ENCODE data around the gene GPR119.

Gene GPR119

DNA sequence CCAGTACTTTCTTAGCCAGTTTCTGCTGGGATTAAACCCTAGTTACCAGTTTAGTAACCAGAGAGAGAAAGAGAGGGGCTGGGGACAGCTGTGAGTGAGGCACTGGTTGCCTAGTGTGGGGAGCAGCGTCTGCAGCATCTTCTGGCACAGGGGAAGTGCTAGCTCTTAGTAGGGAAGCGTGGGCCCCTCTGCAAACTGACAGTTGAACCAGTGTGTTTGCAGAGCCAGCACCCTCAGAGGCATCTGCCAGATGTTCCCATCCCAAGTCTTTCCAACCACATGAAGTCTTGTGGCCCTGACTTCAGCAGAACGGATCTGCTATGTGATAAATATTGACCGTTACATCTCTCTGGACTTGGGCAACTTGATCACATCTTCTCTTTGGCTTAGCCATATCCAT is 31.3 kb upstream of the GPR119 start:
- DNase-seq (ENCODE audit: low read depth) = no peak
- H3K4me3 ChIP-seq (ENCODE audit: low read depth, low read length) = no peak overlapping the region
- TF ChIP-seq, protein P1, sequence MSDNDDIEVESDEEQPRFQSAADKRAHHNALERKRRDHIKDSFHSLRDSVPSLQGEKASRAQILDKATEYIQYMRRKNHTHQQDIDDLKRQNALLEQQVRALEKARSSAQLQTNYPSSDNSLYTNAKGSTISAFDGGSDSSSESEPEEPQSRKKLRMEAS (IDR thresholded peaks at IDR 0.05; ENCODE audit: low read depth, low read length) = no peak
- TF ChIP-seq, protein P2, sequence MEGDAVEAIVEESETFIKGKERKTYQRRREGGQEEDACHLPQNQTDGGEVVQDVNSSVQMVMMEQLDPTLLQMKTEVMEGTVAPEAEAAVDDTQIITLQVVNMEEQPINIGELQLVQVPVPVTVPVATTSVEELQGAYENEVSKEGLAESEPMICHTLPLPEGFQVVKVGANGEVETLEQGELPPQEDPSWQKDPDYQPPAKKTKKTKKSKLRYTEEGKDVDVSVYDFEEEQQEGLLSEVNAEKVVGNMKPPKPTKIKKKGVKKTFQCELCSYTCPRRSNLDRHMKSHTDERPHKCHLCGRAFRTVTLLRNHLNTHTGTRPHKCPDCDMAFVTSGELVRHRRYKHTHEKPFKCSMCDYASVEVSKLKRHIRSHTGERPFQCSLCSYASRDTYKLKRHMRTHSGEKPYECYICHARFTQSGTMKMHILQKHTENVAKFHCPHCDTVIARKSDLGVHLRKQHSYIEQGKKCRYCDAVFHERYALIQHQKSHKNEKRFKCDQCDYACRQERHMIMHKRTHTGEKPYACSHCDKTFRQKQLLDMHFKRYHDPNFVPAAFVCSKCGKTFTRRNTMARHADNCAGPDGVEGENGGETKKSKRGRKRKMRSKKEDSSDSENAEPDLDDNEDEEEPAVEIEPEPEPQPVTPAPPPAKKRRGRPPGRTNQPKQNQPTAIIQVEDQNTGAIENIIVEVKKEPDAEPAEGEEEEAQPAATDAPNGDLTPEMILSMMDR (IDR thresholded peaks at IDR 0.05; ENCODE audit: low read depth, low read length) = no peak
- TF ChIP-seq MYC (IDR thresholded peaks at IDR 0.05; ENCODE audit: low read depth, low read length) = no peak
- no peak for TF ChIP-seq POLR2A (IDR thresholded peaks at IDR 0.05; ENCODE audit: extremely low read depth, insufficient read length)

DNA sequence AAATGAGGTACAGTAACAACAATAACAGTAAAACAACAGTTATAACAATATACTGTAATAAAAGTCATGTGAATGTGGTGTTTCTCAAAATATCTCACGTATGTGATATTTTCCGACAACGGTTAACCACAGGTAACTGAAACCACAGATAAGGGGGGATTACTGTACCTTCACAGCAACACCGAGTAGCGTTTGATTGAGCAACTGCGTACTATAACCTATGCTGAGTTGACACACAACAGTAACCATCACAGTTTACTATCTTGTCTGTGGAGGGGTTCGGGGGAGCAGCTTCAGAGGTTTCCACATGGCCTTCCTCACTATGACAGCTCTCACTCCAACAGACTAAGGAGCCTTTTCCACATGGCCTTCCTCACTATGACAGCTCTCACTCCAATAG is 29.7 kb upstream of the GPR119 start:
- TF ChIP-seq, protein P1 (IDR thresholded peaks at IDR 0.05; ENCODE audit: low read depth, low read length) = no peak
- TF ChIP-seq, protein P2 (IDR thresholded peaks at IDR 0.05; ENCODE audit: low read depth, low read length) = no peak
- DNase-seq (ENCODE audit: low read depth) = no peak

DNA sequence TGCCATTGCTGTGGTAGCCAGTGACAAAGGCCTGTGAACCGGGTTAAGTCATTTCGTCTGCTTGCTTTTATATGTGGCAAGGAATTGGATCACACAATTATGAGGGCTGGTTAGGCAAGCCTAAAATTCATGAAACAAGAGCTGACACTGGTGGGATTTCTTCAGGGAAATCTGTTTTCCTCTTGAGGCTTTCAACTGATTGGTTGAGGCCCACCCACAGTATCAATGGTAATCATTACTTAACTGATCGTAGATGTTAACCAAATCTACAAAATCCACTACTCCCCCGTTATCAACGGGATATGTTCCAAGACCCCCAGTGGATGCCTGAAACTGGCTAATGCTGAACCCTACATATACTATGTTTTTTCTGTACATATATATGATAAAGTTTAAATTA is 29.3 kb upstream of the GPR119 start:
- no peak overlapping the region for H3K4me3 ChIP-seq (ENCODE audit: low read depth, low read length)
- TF ChIP-seq POLR2A (IDR thresholded peaks at IDR 0.05; ENCODE audit: extremely low read depth, insufficient read length) (no peak), MYC (IDR thresholded peaks at IDR 0.05; ENCODE audit: low read depth, low read length) (no peak)
- TF ChIP-seq, protein P1 (IDR thresholded peaks at IDR 0.05; ENCODE audit: low read depth, low read length) = no peak
- TF ChIP-seq, protein P2 (IDR thresholded peaks at IDR 0.05; ENCODE audit: low read depth, low read length) = no peak
- DNase-seq (ENCODE audit: low read depth) = no peak

More for the DNA sequence above, 29.7 kb upstream of the GPR119 start:
- no peak overlapping the region for H3K4me3 ChIP-seq (ENCODE audit: low read depth, low read length)

DNA sequence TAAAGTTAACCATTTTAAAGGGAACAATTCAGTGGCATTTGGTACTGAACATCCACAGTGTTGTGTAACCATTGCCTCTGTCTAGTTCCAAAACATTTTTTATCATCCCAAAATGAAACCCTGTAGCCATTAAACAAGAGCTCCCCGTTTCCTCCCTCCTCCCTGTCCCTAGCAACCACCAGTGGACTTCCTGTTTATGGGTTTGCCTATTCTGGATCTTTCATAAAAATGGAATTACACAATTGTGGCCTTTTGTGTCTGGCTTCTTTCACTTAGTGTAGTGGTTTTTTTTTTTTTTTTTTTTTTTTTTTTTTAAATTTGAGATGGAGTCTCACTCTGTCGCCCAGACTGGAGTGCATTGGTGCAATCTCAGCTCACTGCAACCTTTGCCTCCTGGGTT is 27.9 kb upstream of the GPR119 start:
- DNase-seq (ENCODE audit: low read depth) = peak; percentile 49
- no peak overlapping the region for H3K4me3 ChIP-seq (ENCODE audit: low read depth, low read length)
- TF ChIP-seq, protein P2 (IDR thresholded peaks at IDR 0.05; ENCODE audit: low read depth, low read length) = no peak
- TF ChIP-seq MYC (IDR thresholded peaks at IDR 0.05; ENCODE audit: low read depth, low read length) (no peak), POLR2A (IDR thresholded peaks at IDR 0.05; ENCODE audit: extremely low read depth, insufficient read length) (no peak)
- TF ChIP-seq, protein P1 (IDR thresholded peaks at IDR 0.05; ENCODE audit: low read depth, low read length) = no peak

DNA sequence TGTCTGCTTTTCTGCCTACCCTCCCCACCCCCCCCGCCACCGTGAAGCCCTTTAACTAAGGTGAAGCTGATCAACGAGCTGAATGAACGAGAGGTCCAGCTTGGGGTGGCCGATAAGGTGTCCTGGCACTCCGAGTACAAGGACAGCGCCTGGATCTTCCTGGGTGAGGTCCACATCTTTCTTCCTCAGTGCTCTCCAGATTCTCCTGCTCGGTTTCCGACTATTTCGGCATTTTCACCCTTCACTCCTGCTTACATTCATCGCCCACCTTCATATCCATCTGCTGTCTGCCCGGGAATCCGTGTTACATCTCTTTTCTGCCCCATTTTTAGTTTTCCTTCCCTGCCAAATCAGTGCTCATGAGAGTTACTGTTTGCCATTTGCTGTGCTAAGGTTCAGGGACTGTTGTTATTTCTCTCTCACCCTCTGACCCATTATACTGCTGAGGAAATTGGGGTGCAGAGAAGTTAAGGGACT is 16.8 kb upstream of the GPR119 start:
- TF ChIP-seq, protein P1 (IDR thresholded peaks at IDR 0.05; ENCODE audit: low read depth, low read length) = no peak
- TF ChIP-seq, protein P2 (IDR thresholded peaks at IDR 0.05; ENCODE audit: low read depth, low read length) = no peak
- no peak for TF ChIP-seq MYC (IDR thresholded peaks at IDR 0.05; ENCODE audit: low read depth, low read length)
- no peak for TF ChIP-seq POLR2A (IDR thresholded peaks at IDR 0.05; ENCODE audit: extremely low read depth, insufficient read length)
- peak overlapping the region; percentile 93 for H3K4me3 ChIP-seq (ENCODE audit: low read depth, low read length)
- no peak for DNase-seq (ENCODE audit: low read depth)

All from NB4 (cell line).